GM12878 (cell line): Measurements from ENCODE around the gene ACOT7. TPM values are rescaled to one million over a fixed set of nuclear protein-coding genes. Genes with fewer than 3 reads are reported as not detected.

ENCODE experiments used
- ATAC-seq: fragments of 200-7000 bp; cut with Tn5 transposase; 3 replicates; pipeline ENCODE4 v1.9.1; 2020; ENCODE audit warnings: mild to moderate bottlenecking, moderate library complexity
- BruUV-seq: library from RNA; stranded (reverse); fragments of 400-500 nt; replicated peaks from 2 replicates; lab custom pipeline; 2021; lab: Mats Ljungman, UMichigan
- CTCF ChIA-PET: fragments of 300-600 bp; sonication (Branson Sonifier 250); formaldehyde crosslinking; extraction: SDS; loops from one replicate; lab custom pipeline; 2021; ENCODE audit warnings: inconsistent platforms; lab: Yijun Ruan, JAX
- POLR2A ChIA-PET: fragments of 350-600 bp; formaldehyde crosslinking; extraction: SDS; loops from one replicate; lab custom pipeline; 2021; ENCODE audit warnings: inconsistent platforms; lab: Charles Lee
- RAD21 ChIA-PET: fragments of 300-600 bp; sonication (Branson Sonifier 250); formaldehyde crosslinking; loops from one replicate; lab custom pipeline; 2023; ENCODE audit warnings: antibody characterized with exemption; ENCODE audit not compliant: unreplicated experiment; lab: Charles Lee
- SMC1A ChIA-PET: fragments of 300-600 bp; sonication (Branson Sonifier 250); formaldehyde crosslinking; loops from one replicate; lab custom pipeline; 2023; ENCODE audit not compliant: unreplicated experiment, uncharacterized antibody; lab: Charles Lee
- DNase-seq: peaks from one replicate; pipeline ENCODE4 v3.0.0-alpha.2; 2011; ENCODE audit warnings: low read depth, low spot score
- FAIRE-seq: peaks from 3 replicates; lab custom pipeline; 2011; peaks lifted over from hg19 to GRCh38; lab: Jason Lieb, UNC
- H2AFZ ChIP-seq: 2 replicates; pipeline ENCODE4 v1.6.0; 2011; ENCODE audit warnings: low read depth, low read length, control low read depth; ENCODE audit not compliant: control insufficient read depth
- H3K27ac ChIP-seq: 2 replicates; pipeline ENCODE4 v1.5.1; 2011; ENCODE audit warnings: control low read depth; ENCODE audit not compliant: control insufficient read depth, insufficient read depth
- H3K27me3 ChIP-seq, 2 experiments: replicated peaks in 1 of 2; 2 replicates each; pipeline versions ENCODE4 v1.6.0 to v1.6.1; 2011; ENCODE audit warnings: low read length in 1 of 2; ENCODE audit not compliant: control insufficient read depth in 2 of 2, insufficient read depth in 2 of 2
- H3K36me3 ChIP-seq, 2 experiments: 2 replicates each; pipeline ENCODE4 v1.5.1; 2011; ENCODE audit warnings: low read length in 1 of 2; ENCODE audit not compliant: control insufficient read depth in 2 of 2, insufficient read depth in 2 of 2
- H3K4me1 ChIP-seq: 2 replicates; pipeline ENCODE4 v1.6.1; 2011; ENCODE audit warnings: mild to moderate bottlenecking, low read length, moderate library complexity, mixed read lengths; ENCODE audit not compliant: control insufficient read depth, insufficient read depth
- H3K4me2 ChIP-seq: 2 replicates; pipeline ENCODE4 v1.6.0; 2011; ENCODE audit warnings: control low read depth; ENCODE audit not compliant: control insufficient read depth, insufficient read depth
- H3K4me3 ChIP-seq: fragments of 200-600 bp; sonication (generic); 2 replicates; pipeline ENCODE4 v1.5.1; 2016
- H3K79me2 ChIP-seq: 2 replicates; pipeline ENCODE4 v1.6.0; 2011; ENCODE audit warnings: low read length; ENCODE audit not compliant: control insufficient read depth, insufficient read depth
- H3K9ac ChIP-seq: 2 replicates; pipeline ENCODE4 v1.8.0; 2011; ENCODE audit warnings: low read length, control low read depth, mixed read lengths; ENCODE audit not compliant: control insufficient read depth, insufficient read depth
- H3K9me3 ChIP-seq: replicated peaks from 3 replicates; pipeline ENCODE4 v1.5.1; 2011; ENCODE audit warnings: mild to moderate bottlenecking, low read length; ENCODE audit not compliant: control insufficient read depth, insufficient read depth
- H4K20me1 ChIP-seq: 2 replicates; pipeline ENCODE4 v1.6.0; 2011; ENCODE audit not compliant: control insufficient read depth, insufficient read depth
- FOS ChIP-seq: IDR thresholded peaks from 3 replicates; pipeline ENCODE4 v1.6.1; 2011; ENCODE audit warnings: borderline replicate concordance; ENCODE audit not compliant: insufficient read length; ENCODE audit errors: extremely low read depth
- MTA3 ChIP-seq: IDR thresholded peaks from 2 replicates; pipeline ENCODE4 v1.6.1; 2012; ENCODE audit warnings: low read length, inconsistent platforms, borderline replicate concordance
- POLR2AphosphoS5 ChIP-seq: IDR thresholded peaks from 2 replicates; pipeline ENCODE4 v1.6.1; 2011; ENCODE audit warnings: mild to moderate bottlenecking, low read length, inconsistent platforms
- RB1 ChIP-seq: fragments of 450-650 bp; formaldehyde crosslinking; IDR thresholded peaks from 2 replicates; pipeline ENCODE4 v1.6.1; 2017; ENCODE audit warnings: mild to moderate bottlenecking, borderline replicate concordance
- SMAD5 ChIP-seq: IDR thresholded peaks from 2 replicates; pipeline ENCODE4 v1.6.1; 2016; ENCODE audit warnings: antibody characterized with exemption, low read depth
- SUPT20H ChIP-seq: IDR thresholded peaks from 2 replicates; pipeline ENCODE4 v1.6.1; 2011; ENCODE audit warnings: low read depth, mild to moderate bottlenecking, low read length, moderate library complexity, borderline replicate concordance; ENCODE audit not compliant: control insufficient read depth
- TCF7 ChIP-seq: IDR thresholded peaks from 2 replicates; pipeline ENCODE4 v1.6.1; 2014; ENCODE audit warnings: antibody characterized with exemption, borderline replicate concordance
- YBX1 ChIP-seq: fragments of 450-650 bp; IDR thresholded peaks from 2 replicates; pipeline ENCODE4 v1.6.1; 2016; ENCODE audit warnings: antibody characterized with exemption
- YY1 ChIP-seq: IDR thresholded peaks from 2 replicates; pipeline ENCODE4 v1.6.1; 2011; ENCODE audit warnings: low read depth, mild to moderate bottlenecking, low read length
- ZZZ3 ChIP-seq: IDR thresholded peaks from 2 replicates; pipeline ENCODE4 v1.6.1; 2011; ENCODE audit warnings: low read depth; ENCODE audit not compliant: control insufficient read depth, insufficient read length
- WGBS: methylation state at CpG from one replicate; pipeline ENCODE4 v1.1.6; 2016; ENCODE audit warnings: low lambda C conversion rate; ENCODE audit not compliant: insufficient replicate concordance, insufficient coverage; ENCODE audit errors: missing lambda C conversion rate; 5-methylcytosine and 5-hydroxymethylcytosine counted together
- in situ Hi-C: fragments of 300-500 bp; cut with MboI; formaldehyde crosslinking; loops from 9 replicates; pipeline ENCODE4 v1.14.3; 2018; ENCODE audit warnings: mixed read lengths
- intact Hi-C: fragments of 100-400 bp; cut with micrococcal nuclease; formaldehyde crosslinking; loops from one replicate; pipeline ENCODE4 v1.14.2; 2022; ENCODE audit not compliant: unreplicated experiment
- polyA plus RNA-seq, 11 experiments: library from polyadenylated mRNA; depleted of rRNA in 4 of 11; unstranded in 6 of 11; stranded (reverse) in 5 of 11; fragments of >200 nt; fragmentation: Nextera tagmentation in 4 of 11; fragmentation: Illumina TruSeq in 1 of 11; extraction: Ambion mirVana in 4 of 11; extraction: Trizol in 1 of 11; gene quantifications; 1 replicate in 1 of 11; 2 replicates in 10 of 11; pipeline versions ENCODE4 v1.2.1 to v1.2.3, GENCODE V29; 2011 to 2016; ENCODE audit warnings: inconsistent platforms in 2 of 11, missing spikeins in 2 of 11, low read depth in 1 of 11
- total RNA-seq, 4 experiments: library from RNA; depleted of rRNA in 3 of 4; stranded (reverse); fragments of >200 nt in 3 of 4; fragmentation: Illumina TruSeq in 1 of 4; extraction: Trizol in 1 of 4; gene quantifications; 2 replicates each; pipeline versions ENCODE4 v1.2.1 to v1.2.3, GENCODE V29; 2013 to 2021
- TF ChIP-seq, protein P1 (sequence below): fragments of 450-650 bp; IDR thresholded peaks from 2 replicates; pipeline ENCODE4 v1.6.1; 2017; ENCODE audit warnings: mild to moderate bottlenecking
- TF ChIP-seq, protein P2 (sequence below): fragments of 150-350 bp; IDR thresholded peaks from 2 replicates; pipeline ENCODE4 v1.6.1; 2014; ENCODE audit warnings: mild to moderate bottlenecking, low read depth, low read length
- TF ChIP-seq, protein P3 (sequence below): IDR thresholded peaks from 2 replicates; pipeline ENCODE4 v1.6.1; 2011; ENCODE audit warnings: low read depth, low read length, improper control_type of control experiment, borderline replicate concordance
- TF ChIP-seq, protein P4 (sequence below): fragments of 450-650 bp; formaldehyde crosslinking; IDR thresholded peaks from 2 replicates; pipeline ENCODE4 v1.4.0; 2020; ENCODE audit warnings: mild to moderate bottlenecking, moderate library complexity
- TF ChIP-seq, protein P5 (sequence below): fragments of 450-650 bp; IDR thresholded peaks from 2 replicates; pipeline ENCODE4 v1.6.1; 2017; ENCODE audit warnings: low read depth, mild to moderate bottlenecking, moderate library complexity

The ACOT7 gene
- total and polyA plus RNA-seq, 10 of the 15 experiments (the other 5 are each of a cell fraction or from before 2014, with no cell fraction given) = 8.9 to 206 (median 61.2) TPM

DNA sequence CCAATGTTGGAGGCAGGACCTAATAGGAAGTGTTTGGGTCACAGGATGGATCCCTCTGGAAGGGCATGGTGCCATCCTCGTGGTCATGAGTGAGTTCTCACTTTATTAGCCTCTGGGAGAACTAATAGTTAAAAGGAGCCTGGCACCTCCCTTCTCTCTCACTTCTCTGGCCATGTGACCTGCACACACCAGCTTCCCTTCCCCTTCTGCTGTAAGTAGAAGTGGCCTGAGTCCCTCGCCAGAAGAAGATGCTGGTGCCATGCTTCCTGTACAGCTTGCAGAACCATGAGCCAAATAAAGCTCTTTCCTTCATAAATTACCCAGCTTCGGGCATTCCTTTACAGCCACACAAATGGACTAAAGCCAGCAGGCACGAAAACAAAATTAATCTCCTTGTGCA, 23.6 kb downstream of the ACOT7 start:
- POLR2A ChIA-PET = interaction anchor here (0.7 to 0.8 kb wide), 3 partner anchors 10 to 37 kb away, joined by 3 read pairs; no protein-coding TSS in a partner anchor
- TF ChIP-seq, protein P1, sequence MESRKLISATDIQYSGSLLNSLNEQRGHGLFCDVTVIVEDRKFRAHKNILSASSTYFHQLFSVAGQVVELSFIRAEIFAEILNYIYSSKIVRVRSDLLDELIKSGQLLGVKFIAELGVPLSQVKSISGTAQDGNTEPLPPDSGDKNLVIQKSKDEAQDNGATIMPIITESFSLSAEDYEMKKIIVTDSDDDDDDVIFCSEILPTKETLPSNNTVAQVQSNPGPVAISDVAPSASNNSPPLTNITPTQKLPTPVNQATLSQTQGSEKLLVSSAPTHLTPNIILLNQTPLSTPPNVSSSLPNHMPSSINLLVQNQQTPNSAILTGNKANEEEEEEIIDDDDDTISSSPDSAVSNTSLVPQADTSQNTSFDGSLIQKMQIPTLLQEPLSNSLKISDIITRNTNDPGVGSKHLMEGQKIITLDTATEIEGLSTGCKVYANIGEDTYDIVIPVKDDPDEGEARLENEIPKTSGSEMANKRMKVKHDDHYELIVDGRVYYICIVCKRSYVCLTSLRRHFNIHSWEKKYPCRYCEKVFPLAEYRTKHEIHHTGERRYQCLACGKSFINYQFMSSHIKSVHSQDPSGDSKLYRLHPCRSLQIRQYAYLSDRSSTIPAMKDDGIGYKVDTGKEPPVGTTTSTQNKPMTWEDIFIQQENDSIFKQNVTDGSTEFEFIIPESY = no peak
- TF ChIP-seq YY1 = no peak
- no peak for TF ChIP-seq ZZZ3
- no peak for TF ChIP-seq YBX1
- TF ChIP-seq, protein P2, sequence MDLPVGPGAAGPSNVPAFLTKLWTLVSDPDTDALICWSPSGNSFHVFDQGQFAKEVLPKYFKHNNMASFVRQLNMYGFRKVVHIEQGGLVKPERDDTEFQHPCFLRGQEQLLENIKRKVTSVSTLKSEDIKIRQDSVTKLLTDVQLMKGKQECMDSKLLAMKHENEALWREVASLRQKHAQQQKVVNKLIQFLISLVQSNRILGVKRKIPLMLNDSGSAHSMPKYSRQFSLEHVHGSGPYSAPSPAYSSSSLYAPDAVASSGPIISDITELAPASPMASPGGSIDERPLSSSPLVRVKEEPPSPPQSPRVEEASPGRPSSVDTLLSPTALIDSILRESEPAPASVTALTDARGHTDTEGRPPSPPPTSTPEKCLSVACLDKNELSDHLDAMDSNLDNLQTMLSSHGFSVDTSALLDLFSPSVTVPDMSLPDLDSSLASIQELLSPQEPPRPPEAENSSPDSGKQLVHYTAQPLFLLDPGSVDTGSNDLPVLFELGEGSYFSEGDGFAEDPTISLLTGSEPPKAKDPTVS = no peak
- TF ChIP-seq TCF7 = no peak
- TF ChIP-seq SMAD5 = no peak
- TF ChIP-seq, protein P3, sequence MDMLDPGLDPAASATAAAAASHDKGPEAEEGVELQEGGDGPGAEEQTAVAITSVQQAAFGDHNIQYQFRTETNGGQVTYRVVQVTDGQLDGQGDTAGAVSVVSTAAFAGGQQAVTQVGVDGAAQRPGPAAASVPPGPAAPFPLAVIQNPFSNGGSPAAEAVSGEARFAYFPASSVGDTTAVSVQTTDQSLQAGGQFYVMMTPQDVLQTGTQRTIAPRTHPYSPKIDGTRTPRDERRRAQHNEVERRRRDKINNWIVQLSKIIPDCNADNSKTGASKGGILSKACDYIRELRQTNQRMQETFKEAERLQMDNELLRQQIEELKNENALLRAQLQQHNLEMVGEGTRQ = no peak
- TF ChIP-seq FOS = no peak
- no peak for TF ChIP-seq SUPT20H
- no peak for TF ChIP-seq POLR2AphosphoS5
- TF ChIP-seq, protein P4, sequence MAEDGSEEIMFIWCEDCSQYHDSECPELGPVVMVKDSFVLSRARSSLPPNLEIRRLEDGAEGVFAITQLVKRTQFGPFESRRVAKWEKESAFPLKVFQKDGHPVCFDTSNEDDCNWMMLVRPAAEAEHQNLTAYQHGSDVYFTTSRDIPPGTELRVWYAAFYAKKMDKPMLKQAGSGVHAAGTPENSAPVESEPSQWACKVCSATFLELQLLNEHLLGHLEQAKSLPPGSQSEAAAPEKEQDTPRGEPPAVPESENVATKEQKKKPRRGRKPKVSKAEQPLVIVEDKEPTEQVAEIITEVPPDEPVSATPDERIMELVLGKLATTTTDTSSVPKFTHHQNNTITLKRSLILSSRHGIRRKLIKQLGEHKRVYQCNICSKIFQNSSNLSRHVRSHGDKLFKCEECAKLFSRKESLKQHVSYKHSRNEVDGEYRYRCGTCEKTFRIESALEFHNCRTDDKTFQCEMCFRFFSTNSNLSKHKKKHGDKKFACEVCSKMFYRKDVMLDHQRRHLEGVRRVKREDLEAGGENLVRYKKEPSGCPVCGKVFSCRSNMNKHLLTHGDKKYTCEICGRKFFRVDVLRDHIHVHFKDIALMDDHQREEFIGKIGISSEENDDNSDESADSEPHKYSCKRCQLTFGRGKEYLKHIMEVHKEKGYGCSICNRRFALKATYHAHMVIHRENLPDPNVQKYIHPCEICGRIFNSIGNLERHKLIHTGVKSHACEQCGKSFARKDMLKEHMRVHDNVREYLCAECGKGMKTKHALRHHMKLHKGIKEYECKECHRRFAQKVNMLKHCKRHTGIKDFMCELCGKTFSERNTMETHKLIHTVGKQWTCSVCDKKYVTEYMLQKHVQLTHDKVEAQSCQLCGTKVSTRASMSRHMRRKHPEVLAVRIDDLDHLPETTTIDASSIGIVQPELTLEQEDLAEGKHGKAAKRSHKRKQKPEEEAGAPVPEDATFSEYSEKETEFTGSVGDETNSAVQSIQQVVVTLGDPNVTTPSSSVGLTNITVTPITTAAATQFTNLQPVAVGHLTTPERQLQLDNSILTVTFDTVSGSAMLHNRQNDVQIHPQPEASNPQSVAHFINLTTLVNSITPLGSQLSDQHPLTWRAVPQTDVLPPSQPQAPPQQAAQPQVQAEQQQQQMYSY (CRISPR knock-in tag) = no peak
- no peak for TF ChIP-seq MTA3
- no peak for TF ChIP-seq RB1
- TF ChIP-seq, protein P5, sequence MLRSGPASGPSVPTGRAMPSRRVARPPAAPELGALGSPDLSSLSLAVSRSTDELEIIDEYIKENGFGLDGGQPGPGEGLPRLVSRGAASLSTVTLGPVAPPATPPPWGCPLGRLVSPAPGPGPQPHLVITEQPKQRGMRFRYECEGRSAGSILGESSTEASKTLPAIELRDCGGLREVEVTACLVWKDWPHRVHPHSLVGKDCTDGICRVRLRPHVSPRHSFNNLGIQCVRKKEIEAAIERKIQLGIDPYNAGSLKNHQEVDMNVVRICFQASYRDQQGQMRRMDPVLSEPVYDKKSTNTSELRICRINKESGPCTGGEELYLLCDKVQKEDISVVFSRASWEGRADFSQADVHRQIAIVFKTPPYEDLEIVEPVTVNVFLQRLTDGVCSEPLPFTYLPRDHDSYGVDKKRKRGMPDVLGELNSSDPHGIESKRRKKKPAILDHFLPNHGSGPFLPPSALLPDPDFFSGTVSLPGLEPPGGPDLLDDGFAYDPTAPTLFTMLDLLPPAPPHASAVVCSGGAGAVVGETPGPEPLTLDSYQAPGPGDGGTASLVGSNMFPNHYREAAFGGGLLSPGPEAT = no peak

More for the DNA sequence above, 23.6 kb downstream of the ACOT7 start:
- 29% methylated on average over 4 of the region's 4 CpGs for WGBS
- RAD21 ChIA-PET = interaction anchor here (0.6 kb wide), 1 partner anchor 33 kb away, joined by 3 read pairs; no protein-coding TSS in a partner anchor
- H3K27me3 ChIP-seq = no peaks in the 10 kb centered on the region
- no peak for FAIRE-seq
- no peaks in the 10 kb centered on the region for H4K20me1 ChIP-seq
- H3K36me3 ChIP-seq = peaks cover 0 to 5% of the 10 kb centered on the region in 2 experiments; a peak in 1 of 4 replicates
- H3K9ac ChIP-seq = no peak overlapping the region
- SMC1A ChIA-PET = no interaction called here
- in situ Hi-C loops = no loop called here
- peaks cover 5% of the 10 kb centered on the region; the same call in 2 of the 3 replicates for H3K9me3 ChIP-seq
- intact Hi-C loops = no loop called here
- no peaks in the 10 kb centered on the region for H3K4me1 ChIP-seq
- H3K4me2 ChIP-seq = no peak overlapping the region
- no peak overlapping the region for H3K27ac ChIP-seq
- ATAC-seq = no peak
- no peak overlapping the region for H2AFZ ChIP-seq
- no peaks in the 10 kb centered on the region; the same call in 1 of the 2 replicates for H3K79me2 ChIP-seq
- no peak overlapping the region for H3K4me3 ChIP-seq
- no peak for DNase-seq
- CTCF ChIA-PET = interaction anchor here (1.5 kb wide), 1 partner anchor 37 kb away, joined by 7 read pairs; no protein-coding TSS in a partner anchor
- BruUV-seq = no TSS peak
